Panc1 (cell line): ENCODE measurements around the gene EYA2. TPM values are rescaled to one million over a fixed set of nuclear protein-coding genes. Genes with fewer than 3 reads are reported as not detected.

Experiments
- ATAC-seq: fragments of 200-7000 bp; cut with Tn5 transposase; 2 replicates; pipeline ENCODE4 v1.9.1; 2020; ENCODE audit warnings: mild to moderate bottlenecking, moderate library complexity
- BruUV-seq: library from RNA; stranded (reverse); fragments of 400-500 nt; replicated peaks from 2 replicates; lab custom pipeline; 2021; lab: Mats Ljungman, UMichigan
- CTCF ChIA-PET: fragments of 300-600 bp; sonication (Branson Sonifier 250); formaldehyde crosslinking; loops from one replicate; lab custom pipeline; 2022; ENCODE audit warnings: antibody characterized with exemption; lab: Charles Lee
- POLR2A ChIA-PET: fragments of 300-600 bp; sonication (Branson Sonifier 250); formaldehyde crosslinking; loops from one replicate; lab custom pipeline; 2022; ENCODE audit warnings: antibody characterized with exemption; lab: Charles Lee
- DNase-seq: peaks from one replicate; pipeline ENCODE4 v3.0.0-alpha.2; 2010; ENCODE audit warnings: low read depth, low spot score
- H3K27ac ChIP-seq: 2 replicates; pipeline ENCODE4 v1.5.1; 2011; ENCODE audit warnings: mild to moderate bottlenecking, low read length, inconsistent platforms
- H3K27me3 ChIP-seq: fragments of 200-500 bp; sonication (Bioruptor generic); 2 replicates; pipeline ENCODE4 v1.6.0; 2014; ENCODE audit warnings: low read length, inconsistent platforms; ENCODE audit not compliant: control insufficient read depth, insufficient read depth
- H3K36me3 ChIP-seq: fragments of 200-500 bp; sonication (Bioruptor generic); 2 replicates; pipeline ENCODE4 v1.5.1; 2014; ENCODE audit warnings: inconsistent platforms, mild to moderate bottlenecking, low read length, moderate library complexity; ENCODE audit not compliant: control insufficient read depth, insufficient read depth
- H3K4me1 ChIP-seq: 2 replicates; pipeline ENCODE4 v1.5.1; 2011; ENCODE audit warnings: inconsistent platforms, mild to moderate bottlenecking, low read length, moderate library complexity; ENCODE audit not compliant: control insufficient read depth, insufficient read depth
- H3K4me3 ChIP-seq, 2 experiments: 2 replicates each; pipeline ENCODE4 v1.5.1; 2011 to 2012; ENCODE audit warnings: low read depth in 2 of 2, low read length in 2 of 2, mild to moderate bottlenecking in 2 of 2, inconsistent platforms in 1 of 2, moderate library complexity in 1 of 2
- H3K9me3 ChIP-seq: fragments of 200-500 bp; sonication (Bioruptor generic); 2 replicates; pipeline ENCODE4 v1.5.1; 2014; ENCODE audit warnings: low read depth, mild to moderate bottlenecking, inconsistent platforms, low read length, moderate library complexity; ENCODE audit not compliant: control insufficient read depth, insufficient read depth
- POLR2AphosphoS5 ChIP-seq: IDR thresholded peaks from 2 replicates; pipeline ENCODE4 v1.6.1; 2012; ENCODE audit warnings: mild to moderate bottlenecking, low read depth, low read length, moderate library complexity
- REST ChIP-seq, 2 experiments: IDR thresholded peaks; 2 replicates each; pipeline ENCODE4 v1.6.1; 2011 to 2012; ENCODE audit warnings: low read depth in 2 of 2, control low read depth in 1 of 2, low read length in 1 of 2, mild to moderate bottlenecking in 1 of 2, moderate library complexity in 1 of 2; ENCODE audit not compliant: insufficient read depth in 1 of 2
- SIN3A ChIP-seq: IDR thresholded peaks from 2 replicates; pipeline ENCODE4 v1.6.1; 2012; ENCODE audit warnings: low read depth, mild to moderate bottlenecking, low read length, moderate library complexity, borderline replicate concordance; ENCODE audit not compliant: insufficient read depth
- TCF7L2 ChIP-seq: IDR thresholded peaks from 2 replicates; pipeline ENCODE4 v1.6.1; 2011; ENCODE audit warnings: mild to moderate bottlenecking, low read depth, low read length, inconsistent platforms
- in situ Hi-C: cut with HindIII; loops from 2 replicates; pipeline ENCODE4 v1.10.0; 2016; ENCODE audit warnings: low sequenced_read_pairs, low pct_unique_long_range_greater_than_20kb
- intact Hi-C: fragments of 100-400 bp; cut with micrococcal nuclease; formaldehyde crosslinking; loops from one replicate; pipeline ENCODE4 v1.10.0; 2022; ENCODE audit not compliant: unreplicated experiment
- total RNA-seq: library from RNA; stranded (reverse); gene quantifications from one replicate; pipeline ENCODE4 v1.2.1, GENCODE V29; 2021; ENCODE audit not compliant: unreplicated experiment
- TF ChIP-seq, protein P1 (sequence below): fragments of 450-650 bp; IDR thresholded peaks from 2 replicates; pipeline ENCODE4 v1.5.1; 2017; ENCODE audit warnings: mild to moderate bottlenecking

The EYA2 gene
- total RNA-seq, 1 experiment from 2014 or later: 1.9 TPM

GRCh38 chr20:46890682-46891081 lies 4.0 kb upstream of the EYA2 start:
- no peaks in the 10 kb centered on the region for H3K36me3 ChIP-seq
- in situ Hi-C loops (no loop called here), intact Hi-C loops (no loop called here)
- no peak for ATAC-seq
- peaks cover 6% of the 10 kb centered on the region; the same call in 1 of the 2 replicates for H3K9me3 ChIP-seq
- no TSS peak for BruUV-seq
- ChIA-PET CTCF (no interaction called here), POLR2A (interaction anchor here (0.7 kb wide), 1 partner anchor 99 kb away, joined by 15 read pairs; no protein-coding TSS in a partner anchor)
- no peaks in the 10 kb centered on the region for H3K4me1 ChIP-seq
- peaks cover 6% of the 10 kb centered on the region; the same call in 1 of the 2 replicates for H3K27me3 ChIP-seq
- no peak overlapping the region for H3K4me3 ChIP-seq
- TF ChIP-seq TCF7L2: no peak
- no peak for TF ChIP-seq SIN3A
- TF ChIP-seq, protein P1, sequence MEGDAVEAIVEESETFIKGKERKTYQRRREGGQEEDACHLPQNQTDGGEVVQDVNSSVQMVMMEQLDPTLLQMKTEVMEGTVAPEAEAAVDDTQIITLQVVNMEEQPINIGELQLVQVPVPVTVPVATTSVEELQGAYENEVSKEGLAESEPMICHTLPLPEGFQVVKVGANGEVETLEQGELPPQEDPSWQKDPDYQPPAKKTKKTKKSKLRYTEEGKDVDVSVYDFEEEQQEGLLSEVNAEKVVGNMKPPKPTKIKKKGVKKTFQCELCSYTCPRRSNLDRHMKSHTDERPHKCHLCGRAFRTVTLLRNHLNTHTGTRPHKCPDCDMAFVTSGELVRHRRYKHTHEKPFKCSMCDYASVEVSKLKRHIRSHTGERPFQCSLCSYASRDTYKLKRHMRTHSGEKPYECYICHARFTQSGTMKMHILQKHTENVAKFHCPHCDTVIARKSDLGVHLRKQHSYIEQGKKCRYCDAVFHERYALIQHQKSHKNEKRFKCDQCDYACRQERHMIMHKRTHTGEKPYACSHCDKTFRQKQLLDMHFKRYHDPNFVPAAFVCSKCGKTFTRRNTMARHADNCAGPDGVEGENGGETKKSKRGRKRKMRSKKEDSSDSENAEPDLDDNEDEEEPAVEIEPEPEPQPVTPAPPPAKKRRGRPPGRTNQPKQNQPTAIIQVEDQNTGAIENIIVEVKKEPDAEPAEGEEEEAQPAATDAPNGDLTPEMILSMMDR: no peak
- no peak overlapping the region for H3K27ac ChIP-seq
- no peak for DNase-seq

- Histone ChIP-seq H3K36me3 (no peaks in the 10 kb centered on the region), H3K27me3 (peaks cover 20% of the 10 kb centered on the region), H3K4me1 (no peaks in the 10 kb centered on the region), H3K27ac (no peak overlapping the region), H3K4me3 (no peak overlapping the region), H3K9me3 (peaks cover 6% of the 10 kb centered on the region; the same call in 1 of the 2 replicates)
- ChIA-PET POLR2A (interaction anchor here (0.6 kb wide), 1 partner anchor 163 kb away, joined by 10 read pairs; no protein-coding TSS in a partner anchor), CTCF (interaction anchor here (0.6 kb wide), 1 partner anchor 27 kb away, joined by 8 read pairs; no protein-coding TSS in a partner anchor)
- intact Hi-C loops (no loop called here), in situ Hi-C loops (no loop called here)
- BruUV-seq: no TSS peak
- DNase-seq (no peak), ATAC-seq (no peak)
- TF ChIP-seq REST (IDR thresholded peaks at IDR 0.05; ENCODE audit: insufficient read depth in 1 of 2, low read depth in 2 of 2, low read length in 1 of 2) (no peak), TCF7L2 (no peak), SIN3A (no peak), POLR2AphosphoS5 (no peak)
- TF ChIP-seq, protein P1: no peak
Measured at GRCh38 chr20:46893051-46893450, 1.6 kb upstream of the EYA2 start.
